Putamen (tissue), 1 donor: ENCODE data around the gene GK.
"Not testable (repeated sequence)": the region's sequence is repeated elsewhere in the genome, so short reads cannot be mapped to it uniquely, and the experiment has no call there.

ENCODE experiments used
- DNase-seq: peaks from one replicate; pipeline ENCODE4 v3.0.0-alpha.2; 2016; ENCODE audit warnings: low spot score

GK gene

DNA sequence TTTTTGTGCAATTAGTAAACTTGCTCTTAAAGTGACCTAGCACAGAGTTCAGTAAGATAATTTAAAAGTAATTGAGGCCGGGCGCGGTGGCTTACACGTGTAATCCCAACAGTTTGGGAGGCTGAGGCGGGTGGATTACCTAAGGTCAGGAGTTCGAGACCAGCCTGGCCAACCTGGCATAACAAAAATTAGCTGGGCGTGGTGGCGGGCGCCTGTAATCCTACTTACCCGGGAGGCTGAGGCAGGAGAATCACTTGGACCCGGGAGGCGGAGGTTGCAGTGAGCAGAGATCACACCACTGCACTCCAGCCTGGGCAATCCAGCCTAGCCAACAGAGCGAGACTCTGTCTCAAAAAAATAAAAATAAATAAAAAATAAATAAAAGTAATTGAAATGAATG, 1.2 kb downstream of the GK start:
- DNase-seq = not testable (repeated sequence)

DNA sequence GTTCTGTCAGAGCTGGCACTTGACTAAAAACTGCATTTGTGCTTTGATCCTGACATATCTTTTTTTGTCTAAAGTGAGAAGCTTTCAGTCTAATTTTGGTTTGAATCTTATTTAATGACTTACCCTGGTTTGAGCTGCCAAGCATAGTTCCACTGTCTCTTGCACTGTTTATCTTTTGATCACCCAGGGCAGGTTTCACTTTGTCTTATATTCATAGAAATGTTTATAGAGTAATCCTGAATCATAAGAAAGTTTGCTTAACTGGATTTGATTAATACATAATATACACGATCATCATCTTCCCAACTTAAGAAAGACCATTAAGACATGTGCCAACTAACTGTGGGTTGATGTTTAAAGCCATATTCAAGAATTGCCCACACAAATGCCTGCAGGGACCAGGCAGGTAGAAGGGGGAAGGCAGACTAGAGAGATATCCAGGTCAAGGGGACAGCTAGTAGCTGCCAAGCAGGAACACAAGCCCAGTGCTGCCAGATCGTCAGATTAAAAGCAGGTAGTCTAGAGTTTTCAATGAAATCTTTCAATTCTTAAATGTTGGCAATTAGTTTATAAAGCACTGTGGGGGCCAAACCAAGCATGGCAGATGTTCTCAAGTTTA, 1.9 kb downstream of the GK start:
- DNase-seq = no peak

DNA sequence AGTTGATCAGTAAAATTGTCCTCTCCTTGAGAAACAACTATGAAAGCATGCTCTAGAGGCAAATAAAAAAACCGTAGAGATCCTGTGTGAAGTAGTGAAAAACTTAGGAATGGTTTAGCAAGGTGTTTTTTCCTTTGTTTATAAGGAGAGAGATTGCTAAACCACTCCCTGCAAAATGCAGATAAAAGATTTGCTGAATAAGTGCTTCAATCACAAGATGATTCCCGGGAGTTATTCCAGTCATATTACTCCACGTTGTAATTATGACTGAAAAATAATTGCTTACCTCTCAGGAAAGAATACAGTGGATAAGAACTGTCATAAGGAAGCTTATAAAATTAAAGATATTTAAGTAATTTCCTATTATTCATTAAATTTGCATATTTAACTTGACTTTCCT, 2.8 kb downstream of the GK start:
- no peak for DNase-seq

DNA sequence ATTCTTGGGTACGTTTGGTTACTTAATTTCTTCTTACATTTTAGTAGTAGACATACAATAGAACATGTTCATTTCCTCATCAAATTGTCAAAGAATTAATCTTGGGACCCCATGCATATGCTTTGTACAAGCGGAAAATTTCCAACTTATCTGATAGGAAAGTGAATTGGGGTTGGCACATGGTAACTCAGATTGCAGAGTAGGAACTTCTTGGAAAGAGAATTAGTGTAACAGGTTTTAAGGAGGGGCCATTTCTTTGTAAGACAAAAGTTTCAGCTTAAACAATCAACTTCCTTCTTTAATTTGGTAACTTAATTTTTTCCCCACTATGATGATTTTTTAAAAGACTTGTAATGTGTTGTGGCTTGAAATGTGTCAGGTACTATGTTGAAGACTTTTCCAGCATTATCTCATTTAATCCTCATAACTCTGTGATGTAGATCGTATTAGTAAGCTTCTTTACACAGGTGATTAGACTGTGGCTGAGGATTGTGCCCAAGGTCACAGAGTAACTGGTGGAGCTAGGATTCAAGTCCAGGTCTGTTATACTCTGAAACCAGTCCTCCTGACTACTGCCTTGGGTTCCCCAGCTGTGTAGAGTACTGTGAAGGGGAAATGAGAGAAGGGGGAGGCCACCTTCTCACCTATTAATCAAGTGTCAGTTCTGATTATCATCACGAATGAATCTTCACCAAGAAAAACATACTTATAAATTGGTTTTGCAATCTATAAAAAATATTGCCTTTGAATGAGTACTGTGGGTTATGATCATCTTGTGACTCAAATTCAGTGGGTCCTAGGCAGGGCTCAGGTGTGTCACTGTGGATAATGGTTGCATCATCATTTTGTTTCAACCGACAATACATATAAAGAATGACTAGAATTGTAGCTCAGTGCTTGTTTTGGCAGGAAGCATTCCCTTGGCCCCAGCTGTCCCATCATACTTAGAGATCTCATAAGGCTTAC, 4.3 kb downstream of the GK start:
- DNase-seq = no peak

DNA sequence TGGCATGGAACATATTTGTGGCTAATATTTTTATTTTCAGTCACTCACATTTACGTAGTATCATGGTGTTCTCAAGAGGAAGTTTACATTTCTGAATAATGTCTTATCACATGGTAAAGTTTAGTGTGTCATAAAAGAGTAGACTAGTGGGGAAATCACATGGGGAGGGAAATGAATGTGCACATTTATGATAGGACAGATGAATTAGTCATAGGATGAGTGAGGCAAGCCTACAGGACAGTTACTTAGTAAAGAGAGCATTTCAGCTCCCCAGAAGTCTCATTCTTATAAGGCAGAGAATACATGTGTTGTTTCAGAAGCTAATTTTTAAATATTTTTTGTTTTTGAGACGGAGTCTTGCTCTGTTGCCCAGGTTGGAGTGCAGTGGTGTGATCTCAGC, 6.2 kb downstream of the GK start:
- no peak for DNase-seq

DNA sequence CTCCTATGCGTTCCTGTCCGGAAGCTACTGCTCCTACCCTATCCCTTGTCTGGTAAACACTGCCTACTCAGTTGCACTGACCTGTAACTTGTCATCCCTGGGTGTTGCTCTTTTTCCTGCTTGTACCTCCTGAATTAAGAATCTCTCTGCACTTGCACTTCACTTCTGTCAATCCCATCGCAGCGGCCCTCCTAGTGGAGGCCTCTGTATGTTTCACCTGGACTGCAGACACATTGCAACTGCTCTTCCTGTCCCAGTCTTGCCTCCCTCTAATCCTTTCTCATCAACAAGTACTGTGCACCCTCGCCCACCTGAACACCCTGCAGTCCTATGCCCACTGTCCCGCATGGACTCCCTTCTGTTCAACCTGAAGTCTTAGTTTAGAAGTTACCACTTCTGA, 8.0 kb downstream of the GK start:
- DNase-seq = no peak

DNA sequence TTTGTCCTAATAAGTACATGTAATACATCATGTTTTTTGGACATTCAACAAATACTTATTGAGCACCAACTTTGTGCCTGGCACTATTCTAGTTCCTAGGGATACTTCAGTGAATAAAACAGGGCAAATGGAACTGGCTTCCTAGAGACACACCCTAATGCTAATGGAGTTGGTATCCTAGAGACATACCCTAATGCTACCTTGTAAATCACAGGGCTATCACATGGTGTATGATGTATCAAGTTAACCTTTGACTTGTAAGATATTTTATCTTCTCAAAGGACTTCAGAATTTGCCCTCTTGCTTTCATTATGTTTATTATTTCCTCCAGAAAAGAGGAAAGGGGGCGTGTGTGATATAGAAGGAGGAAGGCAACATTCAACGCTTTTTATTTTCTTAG, 10.1 kb downstream of the GK start:
- no peak for DNase-seq

DNA sequence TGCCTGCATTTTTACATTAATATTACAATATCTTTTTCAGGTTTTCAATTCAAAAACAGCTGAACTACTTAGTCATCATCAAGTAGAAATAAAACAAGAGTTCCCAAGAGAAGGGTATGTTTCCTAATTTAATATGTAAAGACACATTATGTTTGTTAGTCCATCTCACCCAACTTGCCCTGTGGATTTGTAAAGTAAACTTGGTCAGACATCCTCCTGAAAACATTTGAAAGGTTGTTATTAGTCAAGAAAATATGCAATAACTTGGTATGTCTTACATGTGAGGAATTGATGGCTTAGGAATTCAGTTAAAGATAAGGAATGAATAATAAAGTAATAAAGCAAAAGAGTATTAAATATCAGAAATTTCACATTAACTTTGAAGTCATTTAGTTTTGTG, 12.2 kb downstream of the GK start:
- DNase-seq = no peak

DNA sequence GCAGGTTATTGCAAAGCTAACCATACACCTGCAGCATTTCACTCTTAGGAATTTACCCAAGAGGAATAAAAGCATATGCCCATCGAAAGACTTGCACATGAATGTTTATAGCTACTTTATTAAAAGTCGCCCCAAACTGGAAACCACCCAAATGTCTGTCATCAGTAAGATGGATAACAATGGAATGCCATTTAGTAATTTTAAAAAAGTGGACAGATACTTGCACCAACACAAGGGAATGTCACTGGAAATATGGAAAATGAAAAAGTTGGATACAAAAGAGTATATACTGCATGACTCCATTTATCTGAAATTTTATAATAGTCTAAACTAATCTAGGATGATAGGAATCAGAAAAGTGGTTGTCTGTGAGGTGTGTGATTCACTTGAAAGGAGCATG, 12.9 kb downstream of the GK start:
- DNase-seq = no peak

DNA sequence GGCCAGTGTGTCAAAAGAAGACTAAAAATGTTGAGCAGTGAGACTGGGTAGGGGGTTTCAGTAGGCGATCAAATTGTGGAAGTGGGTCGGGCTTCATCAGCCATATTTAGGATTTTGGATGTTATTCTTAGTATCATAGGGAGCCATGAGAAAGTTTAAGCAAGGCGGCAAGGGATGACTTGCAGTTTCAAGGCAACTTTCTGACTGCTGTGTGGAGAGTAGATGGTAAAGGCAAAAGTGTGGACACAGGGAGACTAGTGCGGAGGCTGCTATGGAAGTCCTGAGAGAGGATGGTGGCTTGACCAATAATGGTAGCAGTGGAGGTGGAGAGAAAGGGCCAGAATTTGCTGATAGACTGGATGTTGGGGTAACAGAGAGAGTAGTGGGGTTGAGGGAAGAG, 15.4 kb downstream of the GK start:
- DNase-seq = no peak

DNA sequence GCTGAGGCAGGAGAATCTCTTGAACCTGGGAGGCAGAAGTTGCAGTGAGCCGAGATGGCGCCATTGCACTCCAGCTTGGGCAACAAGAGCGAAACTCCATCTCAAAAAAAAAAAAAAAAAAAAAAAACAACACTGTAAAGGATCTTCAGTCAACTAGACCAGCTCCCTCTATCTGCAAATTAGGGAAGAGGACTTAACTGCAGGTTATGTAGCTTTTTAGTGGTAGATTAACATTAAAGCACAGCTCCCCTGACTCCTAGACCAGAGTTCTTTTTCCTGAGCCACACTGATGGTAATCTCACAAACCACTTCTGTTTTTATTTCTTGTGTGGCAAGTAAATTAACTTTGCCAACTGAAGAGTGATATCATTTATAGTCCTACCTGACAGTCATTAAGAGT, 18.0 kb downstream of the GK start:
- not testable (repeated sequence) for DNase-seq

DNA sequence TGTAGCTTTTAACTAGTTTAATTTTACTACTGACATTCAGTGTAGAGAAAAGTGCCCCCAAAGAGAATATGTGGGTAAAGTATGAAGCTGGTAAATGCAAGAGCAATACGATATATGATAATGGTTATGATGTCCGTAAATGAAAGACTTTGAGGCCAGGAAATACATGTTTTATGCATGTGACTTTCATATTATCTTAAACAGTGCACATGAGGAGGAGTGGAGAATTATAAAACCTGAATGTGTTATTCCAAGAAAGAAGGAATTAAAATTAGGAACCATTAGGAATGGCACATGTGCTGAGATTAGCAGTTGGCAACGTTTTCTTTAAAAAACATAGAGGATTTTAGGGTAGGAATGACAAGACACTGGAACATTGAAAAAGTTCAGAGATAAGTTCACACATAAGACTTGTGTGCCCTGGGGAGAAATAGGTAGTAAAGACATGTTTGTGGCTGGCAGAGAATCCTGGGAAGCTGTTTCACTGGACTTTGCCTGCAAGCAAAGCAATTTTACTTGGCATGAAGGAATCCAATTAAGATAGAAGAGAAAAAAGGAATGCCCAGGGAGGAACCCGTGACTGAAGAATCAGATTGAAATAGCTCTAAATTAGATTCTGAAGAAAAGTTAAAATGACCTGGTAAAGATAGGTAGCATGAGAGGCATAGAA, 20.0 kb downstream of the GK start:
- no peak for DNase-seq

DNA sequence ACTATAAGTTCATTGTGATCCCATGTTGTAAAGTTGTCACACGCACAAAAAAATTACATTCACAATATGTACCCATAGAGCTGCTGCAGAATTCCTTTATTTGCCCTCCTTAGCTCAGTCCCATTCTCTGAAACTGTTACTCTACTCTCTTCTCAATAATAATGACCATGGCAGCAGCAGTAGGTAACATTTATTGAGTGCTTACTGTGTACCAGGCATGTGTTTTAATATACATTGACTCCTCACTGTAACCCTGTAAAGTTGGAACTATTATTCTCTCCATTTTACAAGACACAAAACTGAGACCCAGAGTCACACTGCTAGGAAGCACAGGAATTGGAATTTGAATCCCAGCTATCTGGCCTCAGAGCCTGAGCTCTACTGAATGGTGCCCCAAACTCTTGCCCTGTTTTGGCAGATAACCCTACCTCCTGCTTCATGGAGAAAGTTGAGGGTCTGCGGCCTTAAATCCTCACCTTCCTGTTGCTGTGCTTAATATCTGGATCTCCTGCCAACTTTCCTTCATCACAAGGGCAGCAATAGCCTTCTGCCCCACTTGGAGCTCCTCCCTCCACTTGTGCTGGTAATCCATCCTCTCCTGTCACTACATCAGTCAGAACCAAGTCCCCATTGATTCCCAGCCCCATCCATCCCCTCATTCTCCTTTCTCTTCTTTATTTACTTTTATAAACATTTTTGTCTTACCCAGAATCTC, 20.8 kb downstream of the GK start:
- DNase-seq = no peak

DNA sequence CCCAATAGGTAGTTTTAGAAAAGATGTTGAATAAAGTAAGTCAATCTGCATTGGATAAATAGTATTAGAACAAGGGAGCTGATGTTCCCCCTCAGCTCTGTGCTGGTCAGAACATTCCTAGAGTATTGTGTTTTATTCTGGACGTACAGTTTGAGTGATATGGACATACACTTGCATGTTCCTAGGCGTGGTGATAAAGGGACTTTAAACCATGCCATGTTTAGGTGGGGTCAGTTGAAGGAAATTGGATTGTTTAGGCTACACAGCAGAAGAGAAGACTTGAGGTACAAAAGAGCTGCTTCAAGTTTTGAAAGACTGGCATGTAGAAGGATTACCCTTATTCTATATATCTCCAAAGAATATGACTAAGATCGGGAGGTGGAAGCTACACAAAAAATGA, 21.6 kb downstream of the GK start:
- no peak for DNase-seq

DNA sequence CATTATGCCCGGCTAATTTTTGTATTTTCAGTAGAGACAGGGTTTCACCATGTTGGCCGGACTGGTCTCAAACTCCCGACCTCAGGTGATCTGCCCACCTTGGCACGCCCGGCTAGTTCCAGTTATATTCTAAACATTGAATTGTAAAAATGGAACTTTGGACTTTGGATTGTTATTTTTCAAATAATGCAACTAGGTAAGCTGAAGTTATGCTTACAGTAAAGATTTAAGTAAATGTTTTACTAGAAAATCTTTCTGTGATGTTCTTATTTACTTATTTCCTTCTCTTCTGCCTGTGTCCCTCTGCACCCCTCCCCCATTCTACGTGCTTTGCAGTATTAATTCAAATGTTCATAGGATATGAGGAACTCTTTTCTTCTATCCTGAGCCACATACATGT, 26.1 kb downstream of the GK start:
- DNase-seq = no peak

DNA sequence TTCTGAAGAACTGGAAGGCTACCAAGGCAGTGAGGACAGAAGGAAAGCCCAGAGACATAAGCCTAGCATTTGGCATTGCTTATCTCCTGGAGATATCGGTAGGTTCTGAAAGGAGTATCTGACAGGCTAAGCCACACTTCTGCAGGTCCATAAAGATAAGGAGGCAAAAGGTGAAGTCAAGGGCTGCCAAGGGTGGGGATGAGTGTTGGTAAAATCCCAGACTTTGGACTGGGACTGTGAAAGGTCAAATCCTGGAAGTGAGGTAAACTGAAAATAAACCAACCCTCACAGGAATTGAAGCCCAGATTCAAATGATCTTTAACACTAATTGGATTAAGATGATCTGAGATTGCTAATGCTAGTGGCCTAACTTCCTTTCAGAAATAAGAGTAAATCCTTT, 27.4 kb downstream of the GK start:
- DNase-seq = no peak

DNA sequence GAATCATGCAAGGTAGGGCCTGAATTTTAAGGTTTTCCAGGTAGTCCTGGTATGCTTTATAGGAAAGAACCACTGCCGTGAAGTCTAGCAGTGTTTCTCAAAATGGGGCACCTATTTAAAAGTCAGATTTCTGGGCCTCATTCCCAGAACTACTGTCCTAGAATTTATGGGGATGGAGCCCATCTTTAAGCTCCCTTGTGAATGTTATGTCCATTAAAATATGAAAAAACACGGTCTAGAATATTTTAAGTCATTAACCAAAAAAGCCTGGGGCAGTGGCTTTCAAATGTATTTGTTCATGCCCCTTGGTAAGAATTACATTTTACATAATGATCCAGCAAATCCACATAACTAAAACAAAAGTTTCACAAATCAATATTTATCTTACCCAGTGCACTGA, 35.4 kb downstream of the GK start:
- DNase-seq = no peak

DNA sequence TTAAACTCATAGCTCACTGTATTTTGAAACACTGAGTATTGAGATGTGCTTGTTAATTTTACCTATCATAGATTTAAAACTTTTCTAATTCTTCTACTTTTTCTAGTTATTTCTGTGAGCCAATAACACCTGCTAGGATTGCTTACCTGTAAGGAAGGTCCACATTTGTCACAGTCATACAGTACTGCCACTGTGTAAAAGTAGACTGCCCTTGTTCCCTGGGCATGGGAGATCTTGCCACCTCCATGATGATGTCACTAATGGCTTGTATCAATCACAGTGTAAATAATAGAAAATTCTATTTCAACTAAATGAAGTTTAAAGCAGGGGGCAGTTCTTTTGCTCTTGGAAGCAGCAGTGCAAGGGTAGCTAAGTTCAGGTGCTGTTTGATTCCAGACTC, 35.9 kb downstream of the GK start:
- DNase-seq = no peak

DNA sequence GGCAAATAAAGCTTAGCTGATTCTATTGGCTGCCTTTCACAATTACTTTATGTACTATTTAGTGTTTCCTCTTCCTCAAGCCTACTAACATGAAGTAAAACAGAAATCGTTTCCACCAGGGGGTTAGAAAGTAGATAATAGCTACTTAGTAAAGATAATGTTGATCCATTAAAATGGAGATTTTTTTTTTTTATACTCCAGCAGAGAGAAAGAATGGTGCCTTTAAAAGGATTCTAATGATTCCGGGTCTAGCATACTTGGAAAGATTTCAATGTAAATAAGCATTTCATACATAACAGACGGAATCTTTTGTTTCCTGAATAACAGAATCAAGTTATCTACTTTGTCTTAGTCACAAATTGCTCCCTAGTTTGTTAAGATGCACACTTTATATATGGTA, 37.1 kb downstream of the GK start:
- DNase-seq = no peak

DNA sequence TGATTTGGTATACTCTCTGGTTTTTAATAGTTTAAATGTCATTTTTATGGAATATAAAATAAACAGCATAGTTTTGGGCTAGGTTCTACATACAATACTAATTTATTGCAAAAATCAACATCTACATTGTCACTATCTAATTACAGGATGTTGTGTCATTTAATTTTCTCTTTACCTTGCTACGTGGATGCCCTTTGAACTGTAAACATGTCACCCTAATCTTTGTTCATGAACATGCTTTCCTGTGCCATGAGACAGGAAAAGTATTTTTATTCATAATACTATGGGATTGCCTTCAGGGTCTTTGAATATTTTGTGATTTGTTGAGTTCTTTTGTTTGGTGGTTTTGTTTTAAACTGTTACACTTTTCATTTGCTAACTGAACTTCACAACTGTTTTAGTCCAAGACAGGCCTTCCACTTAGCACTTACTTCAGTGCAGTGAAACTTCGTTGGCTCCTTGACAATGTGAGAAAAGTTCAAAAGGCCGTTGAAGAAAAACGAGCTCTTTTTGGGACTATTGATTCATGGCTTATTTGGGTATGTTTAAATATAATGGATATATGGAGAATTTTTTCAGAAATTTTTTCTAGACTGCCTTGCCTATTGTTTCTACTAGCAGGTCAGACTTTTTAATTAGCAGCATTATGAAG, 40.9 kb downstream of the GK start:
- DNase-seq = no peak

DNA sequence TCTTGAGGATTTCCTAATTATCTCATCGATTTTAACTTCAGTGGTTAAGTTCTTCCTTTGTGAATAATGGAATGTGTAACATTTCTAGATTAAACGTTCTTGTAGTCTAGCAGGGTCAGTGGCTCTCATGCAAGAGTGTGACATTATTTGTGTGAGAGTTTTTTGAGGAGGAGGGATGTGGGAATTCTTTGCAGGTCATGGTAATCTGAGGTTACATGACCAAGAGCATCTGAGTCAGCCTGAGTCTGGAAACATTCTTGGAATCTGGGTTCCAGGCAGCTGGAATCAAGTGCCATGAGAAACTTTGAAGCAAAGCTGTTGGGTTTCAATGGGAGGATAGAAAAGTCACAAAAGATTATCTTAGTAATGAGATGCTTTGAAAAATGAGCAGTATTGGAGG, 49.5 kb downstream of the GK start:
- DNase-seq = no peak

DNA sequence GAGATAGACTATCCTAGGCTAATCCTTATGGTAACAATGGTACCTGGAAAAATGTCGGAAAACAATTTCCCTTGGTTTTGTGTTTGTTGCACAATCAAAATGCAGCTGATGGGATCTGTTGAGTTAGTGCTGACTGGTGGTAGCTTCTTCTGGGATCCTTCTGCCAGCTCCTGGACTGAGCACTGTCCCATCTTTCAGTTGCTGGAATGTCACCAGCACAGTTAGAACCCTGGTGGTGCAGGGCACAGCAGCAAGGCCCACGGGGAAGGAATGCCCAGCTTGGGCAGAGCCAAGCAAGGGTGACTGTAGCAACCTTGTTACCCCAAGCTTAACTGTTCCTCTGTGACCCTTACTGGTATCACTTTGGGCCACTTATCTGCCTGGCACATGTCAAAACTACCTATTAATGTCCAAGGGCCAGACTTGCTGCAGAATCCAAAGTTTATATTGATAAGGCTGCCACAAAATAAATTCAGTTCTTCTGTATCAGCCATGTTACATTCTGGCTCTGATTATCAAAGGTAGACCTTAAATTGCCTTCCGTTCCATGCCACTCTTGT, 53.1 kb downstream of the GK start:
- DNase-seq = no peak
